ENCODE results near the gene NRSN2.

DNA sequence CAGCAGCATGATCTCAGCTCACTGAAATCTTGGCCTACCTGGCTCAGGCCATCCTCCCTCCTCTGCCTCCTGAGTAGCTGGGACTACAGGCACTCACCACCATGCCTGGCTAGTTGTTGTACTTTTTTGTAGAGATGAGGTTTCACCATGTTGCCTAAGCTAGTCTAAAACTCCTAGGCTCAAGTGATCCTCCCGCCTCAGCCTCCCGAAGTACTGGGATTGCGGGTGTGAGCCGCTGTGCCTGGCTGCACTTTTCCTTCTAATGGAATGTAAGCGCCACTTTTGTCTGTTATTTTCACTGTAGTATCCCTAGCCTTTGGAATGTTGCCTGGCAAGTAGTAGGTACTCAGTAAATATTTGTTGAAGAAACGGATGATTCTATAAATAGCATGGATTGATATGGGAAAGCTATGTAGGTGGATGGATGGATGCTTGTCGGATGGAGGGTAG, 23.3 kb downstream of the NRSN2 start:
- no peak for TF ChIP-seq POLR2A (IDR thresholded peaks at IDR 0.05)
- TF ChIP-seq, protein P1, sequence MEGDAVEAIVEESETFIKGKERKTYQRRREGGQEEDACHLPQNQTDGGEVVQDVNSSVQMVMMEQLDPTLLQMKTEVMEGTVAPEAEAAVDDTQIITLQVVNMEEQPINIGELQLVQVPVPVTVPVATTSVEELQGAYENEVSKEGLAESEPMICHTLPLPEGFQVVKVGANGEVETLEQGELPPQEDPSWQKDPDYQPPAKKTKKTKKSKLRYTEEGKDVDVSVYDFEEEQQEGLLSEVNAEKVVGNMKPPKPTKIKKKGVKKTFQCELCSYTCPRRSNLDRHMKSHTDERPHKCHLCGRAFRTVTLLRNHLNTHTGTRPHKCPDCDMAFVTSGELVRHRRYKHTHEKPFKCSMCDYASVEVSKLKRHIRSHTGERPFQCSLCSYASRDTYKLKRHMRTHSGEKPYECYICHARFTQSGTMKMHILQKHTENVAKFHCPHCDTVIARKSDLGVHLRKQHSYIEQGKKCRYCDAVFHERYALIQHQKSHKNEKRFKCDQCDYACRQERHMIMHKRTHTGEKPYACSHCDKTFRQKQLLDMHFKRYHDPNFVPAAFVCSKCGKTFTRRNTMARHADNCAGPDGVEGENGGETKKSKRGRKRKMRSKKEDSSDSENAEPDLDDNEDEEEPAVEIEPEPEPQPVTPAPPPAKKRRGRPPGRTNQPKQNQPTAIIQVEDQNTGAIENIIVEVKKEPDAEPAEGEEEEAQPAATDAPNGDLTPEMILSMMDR (IDR thresholded peaks at IDR 0.05 in 4 of 5, conservative IDR thresholded peaks at IDR 0.05 in 1 of 5), result no peak

Measured in gastrocnemius medialis (tissue), 4 donors.